K562 (cell line): ENCODE results near the gene ITGA7. TPM values are rescaled to one million over a fixed set of nuclear protein-coding genes. Genes with fewer than 3 reads are reported as not detected.

ENCODE experiments used
- ATAC-seq: fragments of 200-7000 bp; cut with Tn5 transposase; 3 replicates; pipeline ENCODE4 v1.9.1; 2020; ENCODE audit warnings: moderate library complexity
- BruUV-seq: library from RNA; stranded (reverse); fragments of 400-500 nt; replicated peaks from 2 replicates; lab custom pipeline; 2021; lab: Mats Ljungman, UMichigan
- CTCF ChIA-PET: fragments of 300-600 bp; formaldehyde crosslinking; extraction: SDS; loops from one replicate; lab custom pipeline; 2021; ENCODE audit warnings: low intra/inter-chr PET ratio; lab: Yijun Ruan, JAX
- POLR2A ChIA-PET: fragments of 300-600, 350-650 bp; sonication (Branson Sonifier 250); formaldehyde crosslinking; extraction: SDS; loops from one replicate; lab custom pipeline; 2021; ENCODE audit warnings: antibody characterized with exemption, inconsistent platforms; lab: Yijun Ruan, JAX
- DNase-seq, 4 experiments: peaks; one replicate each; pipeline versions ENCODE4 v3.0.0 to v3.0.0-alpha.2; 2011 to 2018; ENCODE audit warnings: low spot score in 3 of 4, mixed read lengths in 3 of 4; ENCODE audit errors: extremely low read depth in 1 of 4
- FAIRE-seq: peaks from 2 replicates; lab custom pipeline; 2011; peaks lifted over from hg19 to GRCh38; lab: Jason Lieb, UNC
- H2AFZ ChIP-seq: 2 replicates; pipeline ENCODE4 v1.6.0; 2011; ENCODE audit warnings: low read depth, low read length, control low read depth, inconsistent platforms
- H3K27ac ChIP-seq: fragments of 200-600 bp; 3 replicates; pipeline ENCODE4 v1.8.0; 2011; ENCODE audit warnings: low read depth, mild to moderate bottlenecking, control low read depth, inconsistent platforms, low read length, moderate library complexity, mixed read lengths; ENCODE audit errors: extremely low read depth
- H3K27me3 ChIP-seq, 2 experiments: fragments of 300-600 bp in 1 of 2; 2 replicates in 1 of 2; 3 replicates in 1 of 2; pipeline versions ENCODE4 v1.6.0 to v1.8.0; 2011; ENCODE audit warnings: inconsistent platforms in 2 of 2, low read length in 2 of 2, mild to moderate bottlenecking in 1 of 2, mixed read lengths in 1 of 2, moderate library complexity in 1 of 2; ENCODE audit not compliant: control insufficient read depth in 2 of 2, insufficient read depth in 2 of 2
- H3K36me3 ChIP-seq: fragments of 300-600 bp; 3 replicates; pipeline ENCODE4 v1.8.0; 2011; ENCODE audit warnings: mild to moderate bottlenecking, low read length, inconsistent platforms; ENCODE audit not compliant: control insufficient read depth, insufficient read depth
- H3K4me1 ChIP-seq, 2 experiments: fragments of 200-600 bp in 1 of 2; replicated peaks in 1 of 2; 2 replicates in 1 of 2; 3 replicates in 1 of 2; pipeline versions ENCODE4 v1.5.1 to v1.8.0; 2011; ENCODE audit warnings: inconsistent platforms in 2 of 2, low read length in 2 of 2, mild to moderate bottlenecking in 1 of 2, mixed read lengths in 1 of 2, moderate library complexity in 1 of 2; ENCODE audit not compliant: control insufficient read depth in 2 of 2, insufficient read depth in 2 of 2
- H3K4me2 ChIP-seq: 2 replicates; pipeline ENCODE4 v1.6.1; 2011; ENCODE audit warnings: low read length, control low read depth, inconsistent platforms, mixed read lengths; ENCODE audit not compliant: insufficient read depth
- H3K4me3 ChIP-seq: fragments of 200-600 bp; sonication (generic), shearing (Covaris generic); 2 replicates; pipeline ENCODE4 v1.5.1; 2016; ENCODE audit warnings: control low read depth, inconsistent platforms
- H3K79me2 ChIP-seq: fragments of 200-600 bp; 3 replicates; pipeline ENCODE4 v1.8.0; 2011; ENCODE audit warnings: low read length, inconsistent platforms; ENCODE audit not compliant: control insufficient read depth, insufficient read depth
- H3K9ac ChIP-seq, 2 experiments: 2 replicates each; pipeline versions ENCODE4 v1.6.0 to v1.6.1; 2011; ENCODE audit warnings: low read depth in 2 of 2, low read length in 2 of 2, control low read depth in 1 of 2, inconsistent platforms in 1 of 2, mild to moderate bottlenecking in 1 of 2, mixed read lengths in 1 of 2; ENCODE audit not compliant: insufficient read depth in 1 of 2
- H3K9me1 ChIP-seq: one replicate; pipeline ENCODE4 v1.6.0; 2011; ENCODE audit warnings: inconsistent platforms, mild to moderate bottlenecking, low read length, moderate library complexity; ENCODE audit not compliant: control insufficient read depth, insufficient read depth
- H3K9me3 ChIP-seq: replicated peaks from 2 replicates; pipeline ENCODE4 v1.5.1; 2011; ENCODE audit warnings: low read depth, low read length, inconsistent platforms; ENCODE audit not compliant: control insufficient read depth, insufficient read depth
- H4K20me1 ChIP-seq: replicated peaks from 2 replicates; pipeline ENCODE4 v1.6.1; 2011; ENCODE audit warnings: low read length, inconsistent platforms, mixed read lengths; ENCODE audit not compliant: control insufficient read depth, insufficient read depth
- BRD4 ChIP-seq: fragments of 200-600 bp; sonication (generic); IDR thresholded peaks from 2 replicates; pipeline ENCODE4 v1.6.1; 2017; ENCODE audit warnings: inconsistent platforms
- BRD9 ChIP-seq: fragments of 450-650 bp; IDR thresholded peaks from 2 replicates; pipeline ENCODE4 v1.6.1; 2018; ENCODE audit warnings: low read depth; ENCODE audit not compliant: partially characterized antibody
- FOXA3 ChIP-seq, 2 experiments: fragments of 450-650 bp in 1 of 2; sonication (generic) in 1 of 2; formaldehyde crosslinking; IDR thresholded peaks in 1 of 2; conservative IDR thresholded peaks in 1 of 2; 2 replicates each; pipeline versions ENCODE4 v1.4.0 to v1.8.0; 2020 to 2022; ENCODE audit warnings: mild to moderate bottlenecking in 2 of 2, missing genetic modification reagents in 1 of 2
- ILF3 ChIP-seq: fragments of 450-650 bp; IDR thresholded peaks from 2 replicates; pipeline ENCODE4 v1.6.1; 2018; ENCODE audit warnings: antibody characterized with exemption, mild to moderate bottlenecking, moderate library complexity, borderline replicate concordance
- JUND ChIP-seq, 2 experiments: IDR thresholded peaks; 2 replicates in 1 of 2; 3 replicates in 1 of 2; pipeline ENCODE4 v1.6.1; 2011; ENCODE audit warnings: borderline replicate concordance in 2 of 2, low read depth in 2 of 2, low read length in 2 of 2, improper control_type of control experiment in 1 of 2, missing biosample characterization in 1 of 2, missing genetic modification characterization in 1 of 2, missing genetic modification reagents in 1 of 2
- MCM7 ChIP-seq, 2 experiments: fragments of 450-650 bp; IDR thresholded peaks; 2 replicates each; pipeline ENCODE4 v1.6.1; 2016 to 2018
- MECOM ChIP-seq: fragments of 250-450 bp; sonication (Bioruptor Pico); IDR thresholded peaks from 2 replicates; pipeline ENCODE4 v1.8.0; 2022; ENCODE audit warnings: inconsistent platforms
- MTA3 ChIP-seq: fragments of 450-650 bp; formaldehyde crosslinking; IDR thresholded peaks from 2 replicates; pipeline ENCODE4 v1.6.1; 2017; ENCODE audit warnings: mild to moderate bottlenecking, borderline replicate concordance
- RAD21 ChIP-seq, 2 experiments: fragments of 250-450 bp in 1 of 2; fragments of 450-650 bp in 1 of 2; sonication (Bioruptor Pico) in 1 of 2; formaldehyde crosslinking in 1 of 2; IDR thresholded peaks in 1 of 2; conservative IDR thresholded peaks in 1 of 2; 2 replicates each; pipeline versions ENCODE4 v1.4.0 to v1.8.0; 2020 to 2022; ENCODE audit warnings: mild to moderate bottlenecking in 2 of 2, moderate library complexity in 1 of 2
- SAFB ChIP-seq: fragments of 200-400 bp; formaldehyde crosslinking; IDR thresholded peaks from 2 replicates; pipeline ENCODE4 v1.6.1; 2017; ENCODE audit warnings: low read depth, low read length, borderline replicate concordance
- THAP7 ChIP-seq: fragments of 250-450 bp; sonication (Bioruptor Pico); IDR thresholded peaks from 2 replicates; pipeline ENCODE4 v1.5.0; 2021
- ZNF12 ChIP-seq: sonication (generic); formaldehyde crosslinking; IDR thresholded peaks from 2 replicates; pipeline ENCODE4 v1.4.0; 2020; ENCODE audit warnings: mild to moderate bottlenecking, missing genetic modification reagents
- ZNF445 ChIP-seq: fragments of 250-450 bp; sonication (Bioruptor Pico); IDR thresholded peaks from 2 replicates; pipeline ENCODE4 v1.4.0; 2020; ENCODE audit warnings: low read depth, mild to moderate bottlenecking, moderate library complexity
- WGBS: fragments of 100-300 bp; shearing (Covaris generic); methylation state at CpG from one replicate; pipeline ENCODE4 v1.1.6; 2016; ENCODE audit warnings: low coverage, mixed read lengths; ENCODE audit not compliant: insufficient coverage; ENCODE audit errors: missing lambda C conversion rate; 5-methylcytosine and 5-hydroxymethylcytosine counted together
- in situ Hi-C: fragments of 300-500 bp; cut with MboI; formaldehyde crosslinking; loops from 4 replicates; pipeline ENCODE4 v1.15.0; 2018; ENCODE audit warnings: inconsistent platforms, mixed read lengths
- intact Hi-C: fragments of 100-400 bp; cut with micrococcal nuclease; formaldehyde crosslinking; loops from 2 replicates; pipeline ENCODE4 v1.14.2; 2022
- polyA plus RNA-seq, 8 experiments: library from polyadenylated mRNA; depleted of rRNA in 4 of 8; stranded (reverse) in 5 of 8; unstranded in 3 of 8; fragments of >200 nt; fragmentation: Nextera tagmentation in 2 of 8; fragmentation: Illumina TruSeq in 1 of 8; extraction: Ambion mirVana in 2 of 8; extraction: Trizol in 1 of 8; gene quantifications; 2 replicates each; pipeline versions ENCODE4 v1.2.1 to v1.2.3, GENCODE V29; 2011 to 2014; ENCODE audit warnings: inconsistent platforms in 1 of 8, missing spikeins in 1 of 8
- total RNA-seq, 7 experiments: library from RNA; depleted of rRNA in 6 of 7; stranded (reverse); fragments of >200 nt in 6 of 7; fragmentation: Illumina TruSeq in 2 of 7; extraction: Trizol in 2 of 7; gene quantifications; 2 replicates each; pipeline versions ENCODE4 v1.2.1 to v1.2.3, GENCODE V29; 2011 to 2021; ENCODE audit warnings: low replicate concordance in 1 of 7

Gene ITGA7
- total and polyA plus RNA-seq, 9 of the 15 experiments (the other 6 are each of a cell fraction or from before 2014, with no cell fraction given): 0.11 to 2.3 (median 0.56) TPM; not detected in 1

GRCh38 chr12:55736076-55736475, 28.4 kb upstream of the ITGA7 start:
- 51% methylated on average over 3 of the region's 3 CpGs for WGBS
- H3K4me3 ChIP-seq: no peak overlapping the region
- no peak for ATAC-seq
- H3K9me1 ChIP-seq: no peaks in the 10 kb centered on the region
- TF ChIP-seq SAFB: no peak
- TF ChIP-seq ZNF445 (CRISPR knock-in tag): no peak
- TF ChIP-seq RAD21 (CRISPR knock-in tag; conservative IDR thresholded peaks at IDR 0.05 in 1 of 2, IDR thresholded peaks at IDR 0.05 in 1 of 2): no peak
- TF ChIP-seq MCM7 (IDR thresholded peaks at IDR 0.05): no peak
- H3K79me2 ChIP-seq: no peaks in the 10 kb centered on the region
- intact Hi-C loops: loop anchor here (5.0 kb wide), 1 partner anchor 549 kb away; no protein-coding TSS in a partner anchor
- no peak overlapping the region for H3K4me2 ChIP-seq
- no peak overlapping the region for H2AFZ ChIP-seq
- no peaks in the 10 kb centered on the region for H3K9me3 ChIP-seq
- no peak for FAIRE-seq
- H3K27me3 ChIP-seq: no peaks in the 10 kb centered on the region
- no peak overlapping the region for H3K9ac ChIP-seq
- peaks cover 17 to 18% of the 10 kb centered on the region in 2 experiments for H3K4me1 ChIP-seq
- DNase-seq: no peak
- BruUV-seq: no TSS peak
- CTCF ChIA-PET: interaction anchor here (1.6 to 2.2 kb wide), 2 partner anchors 11 to 547 kb away, joined by 5 to 20 read pairs; no protein-coding TSS in a partner anchor
- in situ Hi-C loops: loop anchor here (5.0 kb wide), 2 partner anchors 206 to 296 kb away; no protein-coding TSS in a partner anchor
- H3K27ac ChIP-seq: no peak overlapping the region
- POLR2A ChIA-PET: interaction anchor here (0.5 kb wide), 1 partner anchor 9 kb away, joined by 5 read pairs; no protein-coding TSS in a partner anchor
- H4K20me1 ChIP-seq: no peaks in the 10 kb centered on the region
- H3K36me3 ChIP-seq: no peaks in the 10 kb centered on the region

GRCh38 chr12:55734595-55734994, 26.9 kb upstream of the ITGA7 start:
- Histone ChIP-seq H3K79me2 (no peaks in the 10 kb centered on the region), H3K9me3 (no peaks in the 10 kb centered on the region), H3K4me3 (no peak overlapping the region), H3K27ac (no peak overlapping the region), H3K4me1 (peaks cover 26 to 27% of the 10 kb centered on the region in 2 experiments), H3K36me3 (no peaks in the 10 kb centered on the region), H4K20me1 (no peaks in the 10 kb centered on the region), H3K9me1 (no peaks in the 10 kb centered on the region), H3K9ac (0 out of 4 replicates have a peak overlapping the region, but pooled peaks of 1 of the 2 experiments have one; percentile 23), H2AFZ (no peak overlapping the region), H3K27me3 (no peaks in the 10 kb centered on the region), H3K4me2 (no peak overlapping the region)
- intact Hi-C loops (no loop called here), in situ Hi-C loops (no loop called here)
- DNase-seq: no peak
- ChIA-PET POLR2A (interaction anchor here (0.6 to 1.0 kb wide), 4 partner anchors 10 to 736 kb away, joined by 3 to 4 read pairs (median 3); no protein-coding TSS in a partner anchor), CTCF (no interaction called here)
- no peak for ATAC-seq
- no TSS peak for BruUV-seq
- FAIRE-seq: no peak
- 82% methylated on average over 3 of the region's 3 CpGs for WGBS
- no peak for TF ChIP-seq ILF3
- no peak for TF ChIP-seq MTA3
- TF ChIP-seq BRD9: no peak
- TF ChIP-seq FOXA3 (CRISPR knock-in tag; conservative IDR thresholded peaks at IDR 0.05 in 1 of 2, IDR thresholded peaks at IDR 0.05 in 1 of 2): no peak
- TF ChIP-seq MECOM: no peak
- TF ChIP-seq ZNF12 (CRISPR knock-in tag): no peak
- no peak for TF ChIP-seq BRD4
- no peak for TF ChIP-seq JUND (IDR thresholded peaks at IDR 0.05; ENCODE audit: borderline replicate concordance, low read depth, low read length)
- TF ChIP-seq JUND (tag; IDR thresholded peaks at IDR 0.05; ENCODE audit: borderline replicate concordance, low read depth, low read length): no peak
- no peak for TF ChIP-seq THAP7 (CRISPR knock-in tag)
